Measurements from ENCODE around the gene SNRPB.

Gene SNRPB

GRCh38 chr20:2453792-2454191, 16.8 kb downstream of the SNRPB start:
- no peaks in the 10 kb centered on the region for H3K9me3 ChIP-seq (ENCODE audit: insufficient read depth, low read depth, low read length)
- H3K4me1 ChIP-seq (ENCODE audit: insufficient read depth, low read length), result no peaks in the 10 kb centered on the region
- H3K27ac ChIP-seq (ENCODE audit: low read depth, low read length), result no peak overlapping the region
- H3K9ac ChIP-seq (ENCODE audit: low read depth, low read length), result no peak overlapping the region
- H3K36me3 ChIP-seq (ENCODE audit: insufficient read depth, low read length), result peaks cover 4% of the 10 kb centered on the region; the same call in 1 of the 2 replicates
- H3K27me3 ChIP-seq (ENCODE audit: insufficient read depth, low read length), result no peaks in the 10 kb centered on the region
- H3K4me3 ChIP-seq (ENCODE audit: low read length), result no peak overlapping the region
- WGBS, result 80% methylated on average over 3 of the region's 3 CpGs

GRCh38 chr20:2451939-2452732, 18.5 kb downstream of the SNRPB start:
- no peaks in the 10 kb centered on the region for H3K4me1 ChIP-seq (ENCODE audit: insufficient read depth, low read length)
- no peaks in the 10 kb centered on the region for H3K9me3 ChIP-seq (ENCODE audit: insufficient read depth, low read depth, low read length)
- no peaks in the 10 kb centered on the region for H3K27me3 ChIP-seq (ENCODE audit: insufficient read depth, low read length)
- no peak overlapping the region for H3K9ac ChIP-seq (ENCODE audit: low read depth, low read length)
- H3K27ac ChIP-seq (ENCODE audit: low read depth, low read length), result no peak overlapping the region
- no peaks in the 10 kb centered on the region for H3K36me3 ChIP-seq (ENCODE audit: insufficient read depth, low read length)
- no peak overlapping the region for H3K4me3 ChIP-seq (ENCODE audit: low read length)
- 62% methylated on average over 8 of the region's 8 CpGs for WGBS

- Histone ChIP-seq H3K4me1 (ENCODE audit: insufficient read depth, low read length) (no peaks in the 10 kb centered on the region), H3K36me3 (ENCODE audit: insufficient read depth, low read length) (no peaks in the 10 kb centered on the region), H3K9me3 (ENCODE audit: insufficient read depth, low read depth, low read length) (no peaks in the 10 kb centered on the region), H3K27me3 (ENCODE audit: insufficient read depth, low read length) (no peaks in the 10 kb centered on the region), H3K9ac (ENCODE audit: low read depth, low read length) (no peak overlapping the region), H3K27ac (ENCODE audit: low read depth, low read length) (no peak overlapping the region), H3K4me3 (ENCODE audit: low read length) (no peak overlapping the region)
- 95% methylated on average over 5 of the region's 5 CpGs for WGBS
Observed at GRCh38 chr20:2451422-2451821, 19.2 kb downstream of the SNRPB start.

GRCh38 chr20:2449386-2449785, 21.2 kb downstream of the SNRPB start:
- H3K4me3 ChIP-seq (ENCODE audit: low read length), result no peak overlapping the region
- no peaks in the 10 kb centered on the region for H3K4me1 ChIP-seq (ENCODE audit: insufficient read depth, low read length)
- H3K27me3 ChIP-seq (ENCODE audit: insufficient read depth, low read length), result no peaks in the 10 kb centered on the region
- no peaks in the 10 kb centered on the region for H3K9me3 ChIP-seq (ENCODE audit: insufficient read depth, low read depth, low read length)
- WGBS, result no CpG with 5 or more reads among the region's 1 CpG
- no peaks in the 10 kb centered on the region for H3K36me3 ChIP-seq (ENCODE audit: insufficient read depth, low read length)
- no peak overlapping the region for H3K27ac ChIP-seq (ENCODE audit: low read depth, low read length)
- H3K9ac ChIP-seq (ENCODE audit: low read depth, low read length), result no peak overlapping the region

GRCh38 chr20:2446845-2447244, 23.7 kb downstream of the SNRPB start:
- no peak overlapping the region for H3K4me3 ChIP-seq (ENCODE audit: low read length)
- no peak overlapping the region for H3K9ac ChIP-seq (ENCODE audit: low read depth, low read length)
- no peaks in the 10 kb centered on the region for H3K4me1 ChIP-seq (ENCODE audit: insufficient read depth, low read length)
- H3K27ac ChIP-seq (ENCODE audit: low read depth, low read length), result no peak overlapping the region
- no peaks in the 10 kb centered on the region for H3K27me3 ChIP-seq (ENCODE audit: insufficient read depth, low read length)
- no peaks in the 10 kb centered on the region for H3K36me3 ChIP-seq (ENCODE audit: insufficient read depth, low read length)
- WGBS, result 71% methylated on average over 4 of the region's 4 CpGs
- H3K9me3 ChIP-seq (ENCODE audit: insufficient read depth, low read depth, low read length), result no peaks in the 10 kb centered on the region

- no peak overlapping the region for H3K4me3 ChIP-seq (ENCODE audit: low read length)
- no peaks in the 10 kb centered on the region for H3K27me3 ChIP-seq (ENCODE audit: insufficient read depth, low read length)
- H3K36me3 ChIP-seq (ENCODE audit: insufficient read depth, low read length), result no peaks in the 10 kb centered on the region
- H3K9ac ChIP-seq (ENCODE audit: low read depth, low read length), result no peak overlapping the region
- H3K27ac ChIP-seq (ENCODE audit: low read depth, low read length), result no peak overlapping the region
- H3K9me3 ChIP-seq (ENCODE audit: insufficient read depth, low read depth, low read length), result no peaks in the 10 kb centered on the region
- no peaks in the 10 kb centered on the region for H3K4me1 ChIP-seq (ENCODE audit: insufficient read depth, low read length)
- WGBS, result 82% methylated on average over 1 of the region's 1 CpG
Observed at GRCh38 chr20:2431185-2431584, 39.4 kb downstream of the SNRPB start.

- no peaks in the 10 kb centered on the region for H3K4me1 ChIP-seq (ENCODE audit: insufficient read depth, low read length)
- no peaks in the 10 kb centered on the region for H3K9me3 ChIP-seq (ENCODE audit: insufficient read depth, low read depth, low read length)
- no peaks in the 10 kb centered on the region for H3K36me3 ChIP-seq (ENCODE audit: insufficient read depth, low read length)
- WGBS, result 89% methylated on average over 4 of the region's 4 CpGs
- H3K4me3 ChIP-seq (ENCODE audit: low read length), result no peak overlapping the region
- H3K27ac ChIP-seq (ENCODE audit: low read depth, low read length), result no peak overlapping the region
- no peak overlapping the region for H3K9ac ChIP-seq (ENCODE audit: low read depth, low read length)
- H3K27me3 ChIP-seq (ENCODE audit: insufficient read depth, low read length), result no peaks in the 10 kb centered on the region
Observed at GRCh38 chr20:2430538-2430937, 40.1 kb downstream of the SNRPB start.

- Histone ChIP-seq H3K27ac (ENCODE audit: low read depth, low read length) (no peak overlapping the region), H3K4me3 (ENCODE audit: low read length) (no peak overlapping the region), H3K36me3 (ENCODE audit: insufficient read depth, low read length) (no peaks in the 10 kb centered on the region), H3K9me3 (ENCODE audit: insufficient read depth, low read depth, low read length) (no peaks in the 10 kb centered on the region), H3K9ac (ENCODE audit: low read depth, low read length) (no peak overlapping the region), H3K4me1 (ENCODE audit: insufficient read depth, low read length) (no peaks in the 10 kb centered on the region), H3K27me3 (ENCODE audit: insufficient read depth, low read length) (no peaks in the 10 kb centered on the region)
- 95% methylated on average over 3 of the region's 6 CpGs for WGBS
Observed at GRCh38 chr20:2429051-2429450, 41.5 kb downstream of the SNRPB start.

- Histone ChIP-seq H3K4me3 (ENCODE audit: low read length) (no peak overlapping the region), H3K36me3 (ENCODE audit: insufficient read depth, low read length) (no peaks in the 10 kb centered on the region), H3K27me3 (ENCODE audit: insufficient read depth, low read length) (no peaks in the 10 kb centered on the region), H3K9me3 (ENCODE audit: insufficient read depth, low read depth, low read length) (no peaks in the 10 kb centered on the region), H3K9ac (ENCODE audit: low read depth, low read length) (no peak overlapping the region), H3K27ac (ENCODE audit: low read depth, low read length) (no peak overlapping the region), H3K4me1 (ENCODE audit: insufficient read depth, low read length) (no peaks in the 10 kb centered on the region)
- 85% methylated on average over 5 of the region's 5 CpGs for WGBS
Observed at GRCh38 chr20:2421247-2421646, 49.3 kb downstream of the SNRPB start.

- no peak overlapping the region for H3K4me3 ChIP-seq (ENCODE audit: low read length)
- H3K4me1 ChIP-seq (ENCODE audit: insufficient read depth, low read length), result no peaks in the 10 kb centered on the region
- H3K9ac ChIP-seq (ENCODE audit: low read depth, low read length), result no peak overlapping the region
- H3K27me3 ChIP-seq (ENCODE audit: insufficient read depth, low read length), result no peaks in the 10 kb centered on the region
- WGBS, result no CpG with 5 or more reads among the region's 1 CpG
- H3K9me3 ChIP-seq (ENCODE audit: insufficient read depth, low read depth, low read length), result no peaks in the 10 kb centered on the region
- H3K27ac ChIP-seq (ENCODE audit: low read depth, low read length), result no peak overlapping the region
- H3K36me3 ChIP-seq (ENCODE audit: insufficient read depth, low read length), result no peaks in the 10 kb centered on the region
Observed at GRCh38 chr20:2420510-2420909, 50.1 kb downstream of the SNRPB start.

GRCh38 chr20:2418388-2418787, 52.2 kb downstream of the SNRPB start:
- no peak overlapping the region for H3K27ac ChIP-seq (ENCODE audit: low read depth, low read length)
- H3K36me3 ChIP-seq (ENCODE audit: insufficient read depth, low read length), result no peaks in the 10 kb centered on the region
- no peaks in the 10 kb centered on the region for H3K4me1 ChIP-seq (ENCODE audit: insufficient read depth, low read length)
- H3K9ac ChIP-seq (ENCODE audit: low read depth, low read length), result no peak overlapping the region
- no peaks in the 10 kb centered on the region for H3K9me3 ChIP-seq (ENCODE audit: insufficient read depth, low read depth, low read length)
- H3K27me3 ChIP-seq (ENCODE audit: insufficient read depth, low read length), result no peaks in the 10 kb centered on the region
- H3K4me3 ChIP-seq (ENCODE audit: low read length), result no peak overlapping the region
- WGBS, result 76% methylated on average over 2 of the region's 2 CpGs

- H3K36me3 ChIP-seq (ENCODE audit: insufficient read depth, low read length), result no peaks in the 10 kb centered on the region
- H3K27ac ChIP-seq (ENCODE audit: low read depth, low read length), result no peak overlapping the region
- H3K27me3 ChIP-seq (ENCODE audit: insufficient read depth, low read length), result no peaks in the 10 kb centered on the region
- no peak overlapping the region for H3K9ac ChIP-seq (ENCODE audit: low read depth, low read length)
- 94% methylated on average over 14 of the region's 14 CpGs for WGBS
- no peaks in the 10 kb centered on the region for H3K9me3 ChIP-seq (ENCODE audit: insufficient read depth, low read depth, low read length)
- H3K4me3 ChIP-seq (ENCODE audit: low read length), result no peak overlapping the region
- no peaks in the 10 kb centered on the region for H3K4me1 ChIP-seq (ENCODE audit: insufficient read depth, low read length)
Observed at GRCh38 chr20:2417213-2417541, 53.4 kb downstream of the SNRPB start.

All from HUES64 (cell line).